H1 (cell line): ENCODE results near the gene LRRC45. TPM values are rescaled to one million over a fixed set of nuclear protein-coding genes. Genes with fewer than 3 reads are reported as not detected.

ENCODE experiments used
- CTCF ChIA-PET: fragments of 300-600 bp; sonication (Branson Sonifier 250); formaldehyde crosslinking; loops from one replicate; lab custom pipeline; 2021; ENCODE audit not compliant: partially characterized antibody; lab: Charles Lee
- POLR2A ChIA-PET: fragments of 300-600 bp; sonication (Branson Sonifier 250); formaldehyde crosslinking; loops from one replicate; lab custom pipeline; 2021; ENCODE audit warnings: inconsistent platforms; ENCODE audit not compliant: partially characterized antibody; lab: Charles Lee
- DNase-seq, 2 experiments: peaks; one replicate each; pipeline versions ENCODE4 v3.0.0 to v3.0.0-alpha.2; 2010 to 2022; ENCODE audit warnings: low spot score in 2 of 2, low read depth in 1 of 2, mixed read lengths in 1 of 2
- FAIRE-seq: peaks from 2 replicates; lab custom pipeline; 2011; peaks lifted over from hg19 to GRCh38; lab: Jason Lieb, UNC
- H2AFZ ChIP-seq: 2 replicates; pipeline ENCODE4 v1.8.1; 2012; ENCODE audit warnings: low read length, inconsistent platforms
- H2AK5ac ChIP-seq: 2 replicates; pipeline ENCODE4 v1.6.1; 2013; ENCODE audit warnings: low read depth, low read length
- H2BK120ac ChIP-seq: replicated peaks from 2 replicates; pipeline ENCODE3; 2013; ENCODE audit warnings: low read depth, low read length, inconsistent platforms
- H2BK12ac ChIP-seq: 2 replicates; pipeline ENCODE4 v1.6.1; 2013; ENCODE audit warnings: low read depth, low read length
- H2BK15ac ChIP-seq: 2 replicates; pipeline ENCODE4 v1.6.1; 2013; ENCODE audit warnings: low read length
- H2BK20ac ChIP-seq: 2 replicates; pipeline ENCODE4 v1.6.1; 2013; ENCODE audit warnings: low read length
- H2BK5ac ChIP-seq: 2 replicates; pipeline ENCODE4 v1.6.1; 2013; ENCODE audit warnings: low read depth, low read length
- H3K14ac ChIP-seq: 2 replicates; pipeline ENCODE4 v1.6.1; 2013; ENCODE audit warnings: inconsistent platforms; ENCODE audit not compliant: insufficient read length
- H3K18ac ChIP-seq: 2 replicates; pipeline ENCODE4 v1.6.1; 2013; ENCODE audit warnings: low read length; ENCODE audit errors: extremely low read depth
- H3K23ac ChIP-seq: 2 replicates; pipeline ENCODE4 v1.6.1; 2013; ENCODE audit warnings: inconsistent platforms; ENCODE audit not compliant: insufficient read length
- H3K23me2 ChIP-seq: 2 replicates; pipeline ENCODE4 v1.6.1; 2013; ENCODE audit warnings: low read depth, low read length
- H3K27ac ChIP-seq: 2 replicates; pipeline ENCODE4 v1.6.1; 2011; ENCODE audit warnings: low read depth, low read length, inconsistent platforms
- H3K27me3 ChIP-seq, 4 experiments: replicated peaks in 1 of 4; 1 replicate in 1 of 4; 2 replicates in 3 of 4; pipeline versions ENCODE4 v1.6.1 to v1.8.1; 2011 to 2013; ENCODE audit warnings: low read length in 3 of 4, mild to moderate bottlenecking in 3 of 4, inconsistent platforms in 2 of 4, mixed read lengths in 2 of 4, moderate library complexity in 1 of 4; ENCODE audit not compliant: control insufficient read depth in 3 of 4, insufficient read depth in 3 of 4; ENCODE audit errors: extremely low read depth in 1 of 4
- H3K36me3 ChIP-seq, 4 experiments: 2 replicates each; pipeline versions ENCODE4 v1.6.1 to v1.8.1; 2011 to 2013; ENCODE audit warnings: mild to moderate bottlenecking in 4 of 4, low read length in 3 of 4, moderate library complexity in 2 of 4, control low read depth in 1 of 4, inconsistent platforms in 1 of 4; ENCODE audit not compliant: insufficient read depth in 4 of 4, control insufficient read depth in 2 of 4
- H3K4ac ChIP-seq: replicated peaks from 2 replicates; pipeline ENCODE3; 2013; ENCODE audit warnings: low read length, low read depth, mixed read lengths, inconsistent platforms; ENCODE audit not compliant: insufficient read length
- H3K4me1 ChIP-seq, 4 experiments: replicated peaks in 1 of 4; 1 replicate in 1 of 4; 2 replicates in 3 of 4; pipeline versions ENCODE4 v1.6.1 to v1.8.1; 2011 to 2013; ENCODE audit warnings: low read length in 3 of 4, inconsistent platforms in 2 of 4, mixed read lengths in 1 of 4; ENCODE audit not compliant: insufficient read depth in 4 of 4, control insufficient read depth in 3 of 4
- H3K4me2 ChIP-seq, 2 experiments: 2 replicates each; pipeline versions ENCODE4 v1.6.1 to v1.8.1; 2011 to 2013; ENCODE audit warnings: low read depth in 2 of 2, low read length in 2 of 2, control low read depth in 1 of 2, inconsistent platforms in 1 of 2, mild to moderate bottlenecking in 1 of 2; ENCODE audit not compliant: insufficient read depth in 1 of 2
- H3K4me3 ChIP-seq, 4 experiments: fragments of 200-600, 300-600 bp in 1 of 4; sonication (generic), shearing (Covaris generic), sonication (Bioruptor Twin) in 1 of 4; 2 replicates each; pipeline versions ENCODE4 v1.5.1 to v1.8.1; 2011 to 2016; ENCODE audit warnings: low read length in 4 of 4, low read depth in 3 of 4, control low read depth in 2 of 4, inconsistent platforms in 2 of 4, mild to moderate bottlenecking in 2 of 4, mixed read lengths in 1 of 4, moderate library complexity in 1 of 4; ENCODE audit not compliant: insufficient read depth in 2 of 4; ENCODE audit errors: extremely low read depth in 1 of 4
- H3K56ac ChIP-seq: replicated peaks from 2 replicates; pipeline ENCODE3; 2013; ENCODE audit warnings: low read depth, mild to moderate bottlenecking, mixed read lengths, low read length, inconsistent platforms; ENCODE audit not compliant: insufficient read length
- H3K79me1 ChIP-seq: 2 replicates; pipeline ENCODE4 v1.6.1; 2013; ENCODE audit warnings: low read depth, low read length, control low read depth
- H3K79me2 ChIP-seq, 2 experiments: 2 replicates each; pipeline versions ENCODE4 v1.6.1 to v1.8.1; 2012 to 2013; ENCODE audit warnings: low read length in 2 of 2, mild to moderate bottlenecking in 2 of 2, inconsistent platforms in 1 of 2; ENCODE audit not compliant: insufficient read depth in 2 of 2, control insufficient read depth in 1 of 2
- H3K9ac ChIP-seq, 4 experiments: replicated peaks in 1 of 4; 1 replicate in 1 of 4; 2 replicates in 3 of 4; pipeline versions ENCODE4 v1.6.1 to v1.8.1; 2011 to 2013; ENCODE audit warnings: low read depth in 3 of 4, low read length in 3 of 4, control low read depth in 2 of 4, mild to moderate bottlenecking in 2 of 4, moderate library complexity in 2 of 4, inconsistent platforms in 1 of 4; ENCODE audit errors: extremely low read depth in 1 of 4
- H3K9me3 ChIP-seq, 2 experiments: 2 replicates each; pipeline versions ENCODE4 v1.6.1 to v1.8.1; 2012 to 2013; ENCODE audit warnings: mild to moderate bottlenecking in 2 of 2, moderate library complexity in 2 of 2, control low read depth in 1 of 2, inconsistent platforms in 1 of 2, low read depth in 1 of 2, low read length in 1 of 2, mixed read lengths in 1 of 2; ENCODE audit not compliant: insufficient read depth in 2 of 2
- H4K20me1 ChIP-seq, 2 experiments: replicated peaks in 1 of 2; 2 replicates each; pipeline versions ENCODE3 to v1.8.1; 2011 to 2013; ENCODE audit warnings: inconsistent platforms in 2 of 2, low read length in 2 of 2, mild to moderate bottlenecking in 1 of 2; ENCODE audit not compliant: insufficient read depth in 2 of 2, control insufficient read depth in 1 of 2
- H4K5ac ChIP-seq: 2 replicates; pipeline ENCODE4 v1.6.1; 2013; ENCODE audit warnings: low read length, low read depth, mixed read lengths, inconsistent platforms; ENCODE audit not compliant: insufficient read length
- H4K8ac ChIP-seq: 2 replicates; pipeline ENCODE4 v1.8.0; 2013; ENCODE audit warnings: mild to moderate bottlenecking, moderate library complexity, low read length, inconsistent platforms; ENCODE audit not compliant: insufficient read depth; ENCODE audit errors: extremely low read depth
- H4K91ac ChIP-seq: replicated peaks from 2 replicates; pipeline ENCODE3; 2013; ENCODE audit warnings: low read length, mixed read lengths, inconsistent platforms; ENCODE audit not compliant: insufficient read length
- EGR1 ChIP-seq: IDR thresholded peaks from 2 replicates; pipeline ENCODE4 v1.6.1; 2011; ENCODE audit warnings: low read depth, low read length, borderline replicate concordance
- HDAC2 ChIP-seq, 2 experiments: fragments of 300-600 bp in 1 of 2; sonication (generic) in 1 of 2; IDR thresholded peaks; 2 replicates each; pipeline ENCODE4 v1.6.1; 2011 to 2012; ENCODE audit warnings: low read depth in 2 of 2, low read length in 2 of 2, mild to moderate bottlenecking in 2 of 2, moderate library complexity in 2 of 2, borderline replicate concordance in 1 of 2, inconsistent platforms in 1 of 2
- JUN ChIP-seq: IDR thresholded peaks from 2 replicates; pipeline ENCODE4 v1.6.1; 2011; ENCODE audit warnings: low read depth, mild to moderate bottlenecking, improper control_type of control experiment, low read length
- JUND ChIP-seq: IDR thresholded peaks from 2 replicates; pipeline ENCODE4 v1.6.1; 2011; ENCODE audit warnings: mild to moderate bottlenecking, improper control_type of control experiment, low read length
- NANOG ChIP-seq: IDR thresholded peaks from 2 replicates; pipeline ENCODE4 v1.6.1; 2011; ENCODE audit warnings: low read length, low read depth, mild to moderate bottlenecking, inconsistent platforms; ENCODE audit not compliant: insufficient read depth, poor library complexity, severe bottlenecking
- SAP30 ChIP-seq: fragments of 300-600 bp; sonication (generic); IDR thresholded peaks from 2 replicates; pipeline ENCODE4 v1.7.1; 2012; ENCODE audit warnings: low read length, moderate library complexity, mild to moderate bottlenecking, inconsistent platforms; ENCODE audit not compliant: insufficient read depth, insufficient replicate concordance
- SIRT6 ChIP-seq: IDR thresholded peaks from one replicate; pipeline ENCODE4 v1.7.1; 2012; ENCODE audit warnings: low read length, inconsistent platforms
- SP1 ChIP-seq: IDR thresholded peaks from 2 replicates; pipeline ENCODE4 v1.6.1; 2011; ENCODE audit warnings: low read depth, low read length
- SUZ12 ChIP-seq: fragments of 200-600 bp; sonication (generic); IDR thresholded peaks from 2 replicates; pipeline ENCODE4 v1.6.1; 2012; ENCODE audit warnings: mild to moderate bottlenecking, inconsistent platforms, low read length, moderate library complexity, mixed read lengths
- TAF7 ChIP-seq: optimal IDR thresholded peaks from 2 replicates; pipeline ENCODE3; 2011; ENCODE audit warnings: low read depth, mild to moderate bottlenecking, inconsistent platforms, low read length, moderate library complexity, borderline replicate concordance
- TBP ChIP-seq: IDR thresholded peaks from 2 replicates; pipeline ENCODE4 v1.6.1; 2011; ENCODE audit warnings: low read depth, low read length, improper control_type of control experiment
- YY1 ChIP-seq: IDR thresholded peaks from 2 replicates; pipeline ENCODE4 v1.6.1; 2011; ENCODE audit warnings: low read depth, mild to moderate bottlenecking, low read length
- WGBS, 2 experiments: shearing (Covaris generic) in 1 of 2; methylation state at CpG; one replicate each; pipeline versions ENCODE4 v1.1.6 to v1.1.7; 2013 to 2015; ENCODE audit warnings: low lambda C conversion rate in 2 of 2, mixed read lengths in 2 of 2, inconsistent platforms in 1 of 2, low coverage in 1 of 2, missing lambda C conversion rate in 1 of 2; ENCODE audit not compliant: insufficient replicate concordance in 2 of 2, insufficient coverage in 1 of 2, insufficient read length in 1 of 2; ENCODE audit errors: extremely low coverage in 1 of 2, missing lambda C conversion rate in 1 of 2; 5-methylcytosine and 5-hydroxymethylcytosine counted together
- polyA plus RNA-seq, 7 experiments: library from polyadenylated mRNA; depleted of rRNA in 3 of 7; stranded (reverse) in 5 of 7; unstranded in 2 of 7; fragments of >200 nt in 5 of 7; fragments of 200-250 nt in 2 of 7; gene quantifications; 1 replicate in 5 of 7; 2 replicates in 1 of 7; 4 replicates in 1 of 7; pipeline versions ENCODE4 v1.2.1 to v1.2.3, GENCODE V29; 2011 to 2013; ENCODE audit warnings: missing spikeins in 2 of 7, mixed read lengths in 2 of 7
- total RNA-seq: library from RNA; stranded (reverse); fragmentation: NEBNext Ultra II Directional; extraction: Animal tissue kit (Norgen Biotek cat#: 25700); gene quantifications from 2 replicates; pipeline ENCODE4 v1.2.1, GENCODE V29; 2021

Gene LRRC45
- total and polyA plus RNA-seq, 2 of the 8 experiments (the other 6 are each of a cell fraction or from before 2014, with no cell fraction given) = 11.5 to 29.0 TPM

DNA sequence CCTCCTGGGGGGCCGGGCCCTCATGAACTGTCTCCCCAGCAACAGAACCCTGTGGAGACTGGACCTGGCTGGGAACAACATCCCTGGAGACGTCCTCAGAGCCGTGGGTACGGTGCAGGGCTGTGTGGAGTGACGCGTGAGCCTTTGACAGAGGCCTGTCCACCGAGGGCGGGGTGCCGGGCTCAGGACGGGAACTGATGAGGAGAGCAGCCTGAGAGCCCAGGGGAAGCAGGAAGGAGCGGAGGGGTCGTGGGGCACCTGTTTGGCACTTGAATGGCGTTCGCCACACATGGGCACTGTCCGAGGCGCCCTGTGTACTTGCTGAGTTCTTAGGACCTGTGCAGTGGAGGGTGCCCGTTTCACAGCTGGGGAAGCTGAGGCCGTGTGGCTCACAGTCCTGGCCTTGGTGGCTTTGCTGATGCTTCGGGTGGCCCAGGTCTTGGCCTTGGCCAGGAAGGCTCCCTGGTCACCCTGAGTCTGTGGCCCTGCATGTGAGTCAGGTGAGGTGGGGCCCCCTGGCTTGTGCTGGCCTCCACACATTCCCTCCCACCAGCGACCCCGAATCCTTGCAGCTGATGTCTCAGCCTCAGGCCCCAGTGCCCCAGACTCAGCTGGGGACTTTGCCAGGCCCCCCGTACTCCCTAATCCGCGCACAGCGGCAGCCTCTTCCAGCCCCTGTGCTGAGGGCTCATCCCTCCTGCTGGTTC is 2.4 kb downstream of the LRRC45 start:
- H2BK5ac ChIP-seq = no peak overlapping the region
- peaks cover 0 to 14% (median 8%) of the 10 kb centered on the region in 4 experiments; a peak in 5 of 7 replicates for H3K4me1 ChIP-seq
- H3K23me2 ChIP-seq = peaks cover 12% of the 10 kb centered on the region
- H4K5ac ChIP-seq = no peak overlapping the region
- no peak overlapping the region for H4K91ac ChIP-seq
- H3K18ac ChIP-seq = no peak overlapping the region
- ChIA-PET CTCF (interaction anchor here (1.1 to 1.4 kb wide), 3 partner anchors 27 to 128 kb away, joined by 3 to 4 read pairs (median 3); partner anchors contain the start of genes GPS1 and RFNG), POLR2A (interaction anchor here (0.6 to 1.5 kb wide), 2 partner anchors 71 to 154 kb away, joined by 3 to 4 read pairs; no protein-coding TSS in a partner anchor)
- H3K27me3 ChIP-seq = no peaks in the 10 kb centered on the region
- H3K79me2 ChIP-seq = peaks cover 0 to 12% of the 10 kb centered on the region in 2 experiments; a peak in 1 of 4 replicates
- no peak overlapping the region for H3K56ac ChIP-seq
- no peak overlapping the region for H3K14ac ChIP-seq
- DNase-seq = no peak
- no peaks in the 10 kb centered on the region for H3K9me3 ChIP-seq
- H3K4ac ChIP-seq = no peak overlapping the region
- no peak overlapping the region for H3K4me2 ChIP-seq
- H2BK20ac ChIP-seq = no peak overlapping the region
- TF ChIP-seq SUZ12 = no peak
- no peak for TF ChIP-seq JUND
- no peak for TF ChIP-seq TAF7
- no peak for TF ChIP-seq HDAC2 (IDR thresholded peaks at IDR 0.05; ENCODE audit: borderline replicate concordance in 1 of 2, low read depth in 2 of 2, low read length in 2 of 2)
- TF ChIP-seq EGR1 = no peak
- TF ChIP-seq SAP30 = no peak
- TF ChIP-seq YY1 = no peak
- no peak for TF ChIP-seq SIRT6
- TF ChIP-seq TBP = no peak
- TF ChIP-seq NANOG = no peak
- TF ChIP-seq JUN = no peak
- TF ChIP-seq SP1 = no peak
- no peak for FAIRE-seq
- no peak overlapping the region; a peak in 1 of 7 replicates for H3K9ac ChIP-seq
- no peak overlapping the region; the same call in 1 of the 2 replicates for H4K8ac ChIP-seq
- H3K79me1 ChIP-seq = peaks cover 4% of the 10 kb centered on the region; the same call in 1 of the 2 replicates
- no peak overlapping the region for H2BK15ac ChIP-seq
- no peak overlapping the region for H2BK12ac ChIP-seq
- H2AFZ ChIP-seq = no peak overlapping the region
- H3K4me3 ChIP-seq = no peak overlapping the region
- H2AK5ac ChIP-seq = no peak overlapping the region
- H3K27ac ChIP-seq = no peak overlapping the region
- H3K23ac ChIP-seq = no peak overlapping the region
- H2BK120ac ChIP-seq = no peak overlapping the region
- H3K36me3 ChIP-seq = no peaks in the 10 kb centered on the region; a peak in 1 of 8 replicates
- 91% methylated on average over 25 of the region's 25 CpGs; no CpG with 5 or more reads in 1 of the 2 experiments for WGBS, 2 experiments
- H4K20me1 ChIP-seq = peaks cover 1 to 18% of the 10 kb centered on the region in 2 experiments
